GM19397 (cell line): ENCODE measurements around the gene SKI.

Experiments used
- ATAC-seq: cut with Tn5 transposase; IDR thresholded peaks from one replicate; pipeline ENCODE4 v1.9.1; 2021; ENCODE audit warnings: mild to moderate bottlenecking, moderate library complexity; ENCODE audit not compliant: unreplicated experiment

Gene SKI

GRCh38 chr1:2228157-2228594, at the start of gene SKI:
SKI (plus strand) TSS chr1:2228319; CDS start chr1:2228767, 448 bp downstream.
- no peak for ATAC-seq

GRCh38 chr1:2178875-2179274, 49.2 kb upstream of the SKI start:
- no peak for ATAC-seq

- no peak for ATAC-seq
Measured at GRCh38 chr1:2179283-2180013, 48.7 kb upstream of the SKI start.

GRCh38 chr1:2180297-2181245, 47.5 kb upstream of the SKI start:
- no peak for ATAC-seq

- ATAC-seq = no peak
Measured at GRCh38 chr1:2181271-2181670, 46.8 kb upstream of the SKI start.

- no peak for ATAC-seq
Measured at GRCh38 chr1:2181752-2182151, 46.4 kb upstream of the SKI start.

GRCh38 chr1:2182376-2182775, 45.7 kb upstream of the SKI start:
- ATAC-seq = no peak

GRCh38 chr1:2183937-2184334, 44.2 kb upstream of the SKI start:
- no peak for ATAC-seq

- ATAC-seq = no peak
Measured at GRCh38 chr1:2184531-2184930, 43.6 kb upstream of the SKI start.

GRCh38 chr1:2184934-2185333, 43.2 kb upstream of the SKI start:
- no peak for ATAC-seq

GRCh38 chr1:2185880-2186855, 42.0 kb upstream of the SKI start:
- ATAC-seq = no peak

GRCh38 chr1:2186901-2187300, 41.2 kb upstream of the SKI start:
- no peak for ATAC-seq

GRCh38 chr1:2187619-2188018, 40.5 kb upstream of the SKI start:
- ATAC-seq = no peak

GRCh38 chr1:2188336-2188735, 39.8 kb upstream of the SKI start:
- no peak for ATAC-seq

GRCh38 chr1:2189459-2190425, 38.4 kb upstream of the SKI start:
- no peak for ATAC-seq

GRCh38 chr1:2190491-2190976, 37.6 kb upstream of the SKI start:
- no peak for ATAC-seq

- ATAC-seq = no peak
Measured at GRCh38 chr1:2192031-2192995, 35.8 kb upstream of the SKI start.

GRCh38 chr1:2193514-2194281, 34.4 kb upstream of the SKI start:
- ATAC-seq = no peak
